ENCODE results near the gene LMBR1. TPM values are rescaled to one million over a fixed set of nuclear protein-coding genes. Genes with fewer than 3 reads are reported as not detected.
"Not testable (repeated sequence)": the region's sequence is repeated elsewhere in the genome, so short reads cannot be mapped to it uniquely, and the experiment has no call there.

Gene LMBR1
- total and polyA plus RNA-seq, 2 donors (not counting 3 experiments of a cell fraction or from before 2014, with no cell fraction given), result 14.0 to 72.9 TPM

DNA sequence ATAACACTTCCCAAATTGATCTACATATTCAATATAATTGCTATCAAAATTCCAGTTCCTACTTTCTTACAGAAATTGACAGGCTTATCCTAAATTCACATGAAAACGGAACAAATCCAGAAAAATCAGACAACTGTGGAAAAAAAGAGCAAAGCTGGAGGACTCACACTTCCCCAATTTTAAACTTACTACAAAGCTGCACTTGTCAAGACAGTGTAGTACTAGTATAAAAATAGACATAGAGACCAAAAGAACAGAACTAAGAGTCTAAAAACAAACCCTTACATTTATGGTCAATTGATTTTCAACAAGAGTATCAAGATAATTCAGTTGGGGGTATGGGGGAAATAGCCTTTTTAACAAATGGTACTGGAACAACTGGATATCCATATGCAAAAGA, 27.5 kb downstream of the LMBR1 start:
- H3K4me3 ChIP-seq (replicated peaks in 1 of 3; ENCODE audit: insufficient read depth in 1 of 3, low read depth in 1 of 3, low read length in 3 of 3), result no peak overlapping the region
- no peaks in the 10 kb centered on the region for H3K4me1 ChIP-seq (ENCODE audit: control insufficient read depth, extremely low read depth, insufficient read depth, low read length)
- POLR2A ChIA-PET, result no interaction called here
- dilution Hi-C loops (cut with MboI; ENCODE audit: extremely low pct_ligation_motif_present, low sequenced_read_pairs) (no loop called here), intact Hi-C loops (cut with micrococcal nuclease) (no loop called here)
- H3K36me3 ChIP-seq (ENCODE audit: control insufficient read depth in 2 of 2, extremely low read depth in 1 of 2, insufficient read depth in 2 of 2, low read length in 2 of 2), result no peaks in the 10 kb centered on the region
- no peak overlapping the region for H3K9ac ChIP-seq (replicated peaks; ENCODE audit: extremely low read depth, insufficient read depth, low read length)
- no peaks in the 10 kb centered on the region for H3K9me1 ChIP-seq (replicated peaks; ENCODE audit: control insufficient read depth, extremely low read depth, insufficient read depth, low read length)
- TF ChIP-seq, protein P1, sequence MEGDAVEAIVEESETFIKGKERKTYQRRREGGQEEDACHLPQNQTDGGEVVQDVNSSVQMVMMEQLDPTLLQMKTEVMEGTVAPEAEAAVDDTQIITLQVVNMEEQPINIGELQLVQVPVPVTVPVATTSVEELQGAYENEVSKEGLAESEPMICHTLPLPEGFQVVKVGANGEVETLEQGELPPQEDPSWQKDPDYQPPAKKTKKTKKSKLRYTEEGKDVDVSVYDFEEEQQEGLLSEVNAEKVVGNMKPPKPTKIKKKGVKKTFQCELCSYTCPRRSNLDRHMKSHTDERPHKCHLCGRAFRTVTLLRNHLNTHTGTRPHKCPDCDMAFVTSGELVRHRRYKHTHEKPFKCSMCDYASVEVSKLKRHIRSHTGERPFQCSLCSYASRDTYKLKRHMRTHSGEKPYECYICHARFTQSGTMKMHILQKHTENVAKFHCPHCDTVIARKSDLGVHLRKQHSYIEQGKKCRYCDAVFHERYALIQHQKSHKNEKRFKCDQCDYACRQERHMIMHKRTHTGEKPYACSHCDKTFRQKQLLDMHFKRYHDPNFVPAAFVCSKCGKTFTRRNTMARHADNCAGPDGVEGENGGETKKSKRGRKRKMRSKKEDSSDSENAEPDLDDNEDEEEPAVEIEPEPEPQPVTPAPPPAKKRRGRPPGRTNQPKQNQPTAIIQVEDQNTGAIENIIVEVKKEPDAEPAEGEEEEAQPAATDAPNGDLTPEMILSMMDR (IDR thresholded peaks at IDR 0.05; ENCODE audit: extremely low read depth in 1 of 2, insufficient read depth in 1 of 2, low read depth in 1 of 2, low read length in 2 of 2), result no peak
- TF ChIP-seq GATA2 (IDR thresholded peaks at IDR 0.05; ENCODE audit: insufficient read depth, insufficient read length, low read depth, low read length) (no peak), EZH2 (IDR thresholded peaks at IDR 0.05; ENCODE audit: borderline replicate concordance, low read depth, low read length, severe bottlenecking) (no peak), FOS (IDR thresholded peaks at IDR 0.05; ENCODE audit: borderline replicate concordance, insufficient read depth, low read length) (no peak), POLR2A (IDR thresholded peaks at IDR 0.05; ENCODE audit: low read depth, low read length) (no peak), JUN (IDR thresholded peaks at IDR 0.05; ENCODE audit: borderline replicate concordance, insufficient read depth, insufficient read length, low read depth) (no peak), MYC (IDR thresholded peaks at IDR 0.05; ENCODE audit: low read depth, low read length) (no peak), POLR2AphosphoS5 (IDR thresholded peaks at IDR 0.05; ENCODE audit: insufficient read depth, low read depth, low read length) (no peak)
- TF ChIP-seq, protein P2, sequence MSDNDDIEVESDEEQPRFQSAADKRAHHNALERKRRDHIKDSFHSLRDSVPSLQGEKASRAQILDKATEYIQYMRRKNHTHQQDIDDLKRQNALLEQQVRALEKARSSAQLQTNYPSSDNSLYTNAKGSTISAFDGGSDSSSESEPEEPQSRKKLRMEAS (IDR thresholded peaks at IDR 0.05; ENCODE audit: insufficient read depth, insufficient read length), result no peak
- DNase-seq (ENCODE audit: low read depth, low spot score) (no peak), FAIRE-seq (no peak)
- CTCF ChIA-PET, result no interaction called here
- BruUV-seq (replicated peaks), result no TSS peak
- no peak overlapping the region for H3K4me2 ChIP-seq (ENCODE audit: insufficient read depth, low read length)
- H2AFZ ChIP-seq (ENCODE audit: low read depth, low read length), result no peak overlapping the region
- no peak overlapping the region for H3K27ac ChIP-seq (ENCODE audit: insufficient read depth, low read depth, low read length)
- no peaks in the 10 kb centered on the region for H4K20me1 ChIP-seq (replicated peaks; ENCODE audit: control insufficient read depth, extremely low read depth, insufficient read depth, low read length)
- H3K27me3 ChIP-seq (ENCODE audit: control insufficient read depth in 2 of 2, insufficient read depth in 2 of 2, low read length in 2 of 2), result no peaks in the 10 kb centered on the region
- H3K9me3 ChIP-seq (replicated peaks; ENCODE audit: control insufficient read depth, insufficient read depth, low read length), result no peaks in the 10 kb centered on the region
- H3K79me2 ChIP-seq (ENCODE audit: control insufficient read depth, insufficient read depth, low read length), result peaks cover 9% of the 10 kb centered on the region

DNA sequence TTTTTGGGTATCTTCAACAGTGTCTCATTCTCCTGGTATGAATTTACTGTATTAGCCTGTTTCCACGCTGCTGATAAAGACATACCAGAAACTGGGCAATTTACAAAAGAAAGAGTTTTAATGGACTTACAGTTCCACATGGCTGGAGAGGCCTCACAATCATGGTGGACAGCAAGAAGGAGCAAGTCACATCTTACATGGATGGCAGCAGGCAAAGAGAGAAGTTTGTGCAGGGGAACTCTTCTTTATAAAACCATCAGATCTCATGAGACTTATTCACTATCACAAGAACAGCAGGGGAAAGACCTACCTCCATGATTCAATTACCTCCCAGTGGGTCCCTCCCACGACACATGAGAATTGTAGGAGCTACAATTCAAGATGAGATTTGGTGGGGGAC, 31.0 kb downstream of the LMBR1 start:
- H3K9me3 ChIP-seq (replicated peaks; ENCODE audit: control insufficient read depth, insufficient read depth, low read length); H2AFZ ChIP-seq (ENCODE audit: low read depth, low read length); BruUV-seq (replicated peaks); H3K4me2 ChIP-seq (ENCODE audit: insufficient read depth, low read length); dilution Hi-C loops (cut with MboI; ENCODE audit: extremely low pct_ligation_motif_present, low sequenced_read_pairs); H3K27ac ChIP-seq (ENCODE audit: insufficient read depth, low read depth, low read length); H3K9ac ChIP-seq (replicated peaks; ENCODE audit: extremely low read depth, insufficient read depth, low read length); H3K9me1 ChIP-seq (replicated peaks; ENCODE audit: control insufficient read depth, extremely low read depth, insufficient read depth, low read length); H3K36me3 ChIP-seq (ENCODE audit: control insufficient read depth in 2 of 2, extremely low read depth in 1 of 2, insufficient read depth in 2 of 2, low read length in 2 of 2); POLR2A ChIA-PET; intact Hi-C loops (cut with micrococcal nuclease); H3K4me1 ChIP-seq (ENCODE audit: control insufficient read depth, extremely low read depth, insufficient read depth, low read length); DNase-seq (ENCODE audit: low read depth, low spot score); H3K4me3 ChIP-seq (replicated peaks in 1 of 3; ENCODE audit: insufficient read depth in 1 of 3, low read depth in 1 of 3, low read length in 3 of 3); H4K20me1 ChIP-seq (replicated peaks; ENCODE audit: control insufficient read depth, extremely low read depth, insufficient read depth, low read length); H3K27me3 ChIP-seq (ENCODE audit: control insufficient read depth in 2 of 2, insufficient read depth in 2 of 2, low read length in 2 of 2); FAIRE-seq: not testable (repeated sequence)
- CTCF ChIA-PET, result interaction anchor here (0.6 kb wide), 1 partner anchor 18 kb away, joined by 5 read pairs; no protein-coding TSS in a partner anchor
- peaks cover 11% of the 10 kb centered on the region for H3K79me2 ChIP-seq (ENCODE audit: control insufficient read depth, insufficient read depth, low read length)

Measured in endothelial cell of umbilical vein (primary cell).